HepG2 (cell line): ENCODE results near the gene ZNRF3. TPM values are rescaled to one million over a fixed set of nuclear protein-coding genes. Genes with fewer than 3 reads are reported as not detected.
A peak's percentile ranks its signal among the peaks of the same experiment; 100 is the strongest.

Source experiments
- ATM ChIP-seq: fragments of 450-650 bp; IDR thresholded peaks from 2 replicates; pipeline ENCODE4 v1.7.1; 2017; ENCODE audit warnings: mild to moderate bottlenecking, borderline replicate concordance
- CENPX ChIP-seq: sonication (generic); formaldehyde crosslinking; IDR thresholded peaks from 2 replicates; pipeline ENCODE4 v1.9.0; 2021; ENCODE audit warnings: mild to moderate bottlenecking, missing genetic modification reagents, moderate library complexity
- FIP1L1 ChIP-seq: fragments of 200-400 bp; formaldehyde crosslinking; IDR thresholded peaks from 2 replicates; pipeline ENCODE4 v1.6.1; 2018; ENCODE audit warnings: low read depth, mild to moderate bottlenecking, low read length, moderate library complexity, borderline replicate concordance; ENCODE audit not compliant: insufficient read depth
- GFI1 ChIP-seq: sonication (generic); formaldehyde crosslinking; IDR thresholded peaks from 2 replicates; pipeline ENCODE4 v1.5.0; 2020; ENCODE audit warnings: missing genetic modification reagents, mild to moderate bottlenecking, borderline replicate concordance
- GZF1 ChIP-seq: sonication (generic); formaldehyde crosslinking; IDR thresholded peaks from 2 replicates; pipeline ENCODE4 v1.5.1; 2020; ENCODE audit warnings: mild to moderate bottlenecking, missing genetic modification reagents
- HNRNPK ChIP-seq: fragments of 200-400 bp; formaldehyde crosslinking; IDR thresholded peaks from 2 replicates; pipeline ENCODE4 v1.6.1; 2018; ENCODE audit warnings: low read length, low read depth, moderate library complexity, mild to moderate bottlenecking; ENCODE audit not compliant: poor library complexity, severe bottlenecking
- HOXA3 ChIP-seq: sonication (generic); formaldehyde crosslinking; IDR thresholded peaks from 2 replicates; pipeline ENCODE4 v1.5.0; 2020; ENCODE audit warnings: missing genetic modification reagents
- NFIC ChIP-seq: IDR thresholded peaks from 2 replicates; pipeline ENCODE4 v1.6.1; 2012; ENCODE audit warnings: mild to moderate bottlenecking, low read length, inconsistent platforms
- ZFAT ChIP-seq: sonication (generic); formaldehyde crosslinking; conservative IDR thresholded peaks from 2 replicates; pipeline ENCODE4 v1.8.1; 2023; ENCODE audit warnings: missing genetic modification reagents, inconsistent platforms
- ZNF773 ChIP-seq: sonication (generic); formaldehyde crosslinking; IDR thresholded peaks from 2 replicates; pipeline ENCODE4 v1.4.0; 2020; ENCODE audit warnings: missing genetic modification reagents, borderline replicate concordance
- polyA plus RNA-seq, 8 experiments: library from polyadenylated mRNA; depleted of rRNA in 3 of 8; stranded (reverse) in 7 of 8; unstranded in 1 of 8; fragments of >200 nt; fragmentation: Illumina TruSeq in 4 of 8; extraction: Trizol in 4 of 8; gene quantifications; 2 replicates each; pipeline versions ENCODE4 v1.2.1 to v1.2.3, GENCODE V29; 2011 to 2016; ENCODE audit warnings: low read depth in 4 of 8, missing spikeins in 1 of 8, mixed read lengths in 1 of 8; ENCODE audit not compliant: insufficient read depth in 1 of 8
- total RNA-seq, 5 experiments: library from RNA; depleted of rRNA; stranded (reverse); fragments of >200 nt; fragmentation: Illumina TruSeq; extraction: Trizol; gene quantifications; 2 replicates each; pipeline ENCODE4 v1.2.3, GENCODE V29; 2016; ENCODE audit warnings: low read depth in 1 of 5
- TF ChIP-seq, protein P1 (sequence below): sonication (generic); formaldehyde crosslinking; IDR thresholded peaks from 2 replicates; pipeline ENCODE4 v1.4.0; 2020; ENCODE audit warnings: missing genetic modification reagents, mild to moderate bottlenecking, borderline replicate concordance
- TF ChIP-seq, protein P2 (sequence below): sonication (generic); formaldehyde crosslinking; IDR thresholded peaks from 2 replicates; pipeline ENCODE4 v1.4.0; 2020; ENCODE audit warnings: mild to moderate bottlenecking, low read depth, missing genetic modification reagents
- TF ChIP-seq, protein P3 (sequence below): conservative IDR thresholded peaks from 2 replicates; pipeline ENCODE4 v1.6.1; 2018; ENCODE audit warnings: missing genetic modification reagents
- TF ChIP-seq, protein P4 (sequence below): sonication (generic); formaldehyde crosslinking; IDR thresholded peaks from 2 replicates; pipeline ENCODE4 v1.4.0; 2020; ENCODE audit warnings: mild to moderate bottlenecking, missing genetic modification reagents
- TF ChIP-seq, protein P5 (sequence below): sonication (generic); formaldehyde crosslinking; IDR thresholded peaks from 2 replicates; pipeline ENCODE4 v1.4.0; 2020; ENCODE audit warnings: missing genetic modification reagents, borderline replicate concordance
- TF ChIP-seq, protein P6 (sequence below): sonication (generic); IDR thresholded peaks from 2 replicates; pipeline ENCODE4 v1.6.1; 2016; ENCODE audit warnings: low read depth, borderline replicate concordance
- TF ChIP-seq, protein P7 (sequence below): sonication (generic); formaldehyde crosslinking; IDR thresholded peaks from 2 replicates; pipeline ENCODE4 v1.4.0; 2020; ENCODE audit warnings: missing genetic modification reagents

Gene ZNRF3
- total and polyA plus RNA-seq, 2 of the 13 experiments (the other 11 are each of a cell fraction or from before 2014, with no cell fraction given): 20.3 to 36.7 TPM

DNA sequence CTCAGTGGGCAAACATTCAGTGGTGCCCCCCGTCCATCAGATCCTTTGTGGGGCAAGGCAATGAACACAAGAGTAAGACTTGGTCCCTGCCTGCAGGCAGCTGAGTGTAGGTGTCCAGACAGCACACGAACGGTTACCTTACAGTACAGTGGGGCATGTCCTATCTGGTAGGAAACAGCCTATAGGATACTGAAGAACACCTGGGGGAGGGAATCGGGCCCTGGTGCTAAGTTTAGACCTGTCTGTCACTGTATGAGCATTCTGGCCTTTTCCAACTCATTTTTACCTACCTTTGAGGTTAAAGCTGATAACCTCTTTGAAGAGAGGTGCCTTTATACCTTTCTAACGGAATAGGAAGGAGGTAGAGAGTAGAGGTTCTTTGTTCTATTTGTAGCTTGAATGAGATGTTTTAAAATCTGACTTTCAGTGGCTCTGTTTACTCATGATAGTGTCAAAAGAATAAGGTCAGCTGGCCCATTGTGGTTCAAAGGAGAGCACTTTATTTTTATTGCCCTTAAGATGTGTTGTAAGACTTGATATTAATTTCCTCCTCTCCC is 8.9 kb downstream of the ZNRF3 start (continued):
- no peak for TF ChIP-seq ZFAT (CRISPR knock-in tag)
- TF ChIP-seq CENPX (CRISPR knock-in tag): no peak
- TF ChIP-seq, protein P1, sequence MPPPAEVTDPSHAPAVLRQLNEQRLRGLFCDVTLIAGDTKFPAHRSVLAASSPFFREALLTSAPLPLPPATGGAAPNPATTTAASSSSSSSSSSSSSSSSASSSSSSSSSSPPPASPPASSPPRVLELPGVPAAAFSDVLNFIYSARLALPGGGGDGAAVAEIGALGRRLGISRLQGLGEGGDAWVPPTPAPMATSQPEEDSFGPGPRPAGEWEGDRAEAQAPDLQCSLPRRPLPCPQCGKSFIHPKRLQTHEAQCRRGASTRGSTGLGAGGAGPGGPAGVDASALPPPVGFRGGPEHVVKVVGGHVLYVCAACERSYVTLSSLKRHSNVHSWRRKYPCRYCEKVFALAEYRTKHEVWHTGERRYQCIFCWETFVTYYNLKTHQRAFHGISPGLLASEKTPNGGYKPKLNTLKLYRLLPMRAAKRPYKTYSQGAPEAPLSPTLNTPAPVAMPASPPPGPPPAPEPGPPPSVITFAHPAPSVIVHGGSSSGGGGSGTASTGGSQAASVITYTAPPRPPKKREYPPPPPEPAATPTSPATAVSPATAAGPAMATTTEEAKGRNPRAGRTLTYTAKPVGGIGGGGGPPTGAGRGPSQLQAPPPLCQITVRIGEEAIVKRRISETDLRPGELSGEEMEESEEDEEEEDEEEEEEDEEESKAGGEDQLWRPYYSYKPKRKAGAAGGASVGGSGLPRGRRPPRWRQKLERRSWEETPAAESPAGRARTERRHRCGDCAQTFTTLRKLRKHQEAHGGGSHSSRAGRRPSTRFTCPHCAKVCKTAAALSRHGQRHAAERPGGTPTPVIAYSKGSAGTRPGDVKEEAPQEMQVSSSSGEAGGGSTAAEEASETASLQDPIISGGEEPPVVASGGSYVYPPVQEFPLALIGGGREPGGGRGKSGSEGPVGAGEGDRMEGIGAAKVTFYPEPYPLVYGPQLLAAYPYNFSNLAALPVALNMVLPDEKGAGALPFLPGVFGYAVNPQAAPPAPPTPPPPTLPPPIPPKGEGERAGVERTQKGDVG (CRISPR knock-in tag): no peak
- no peak for TF ChIP-seq ATM
- no peak for TF ChIP-seq FIP1L1
- TF ChIP-seq ZNF773 (CRISPR knock-in tag): no peak
- TF ChIP-seq, protein P2, sequence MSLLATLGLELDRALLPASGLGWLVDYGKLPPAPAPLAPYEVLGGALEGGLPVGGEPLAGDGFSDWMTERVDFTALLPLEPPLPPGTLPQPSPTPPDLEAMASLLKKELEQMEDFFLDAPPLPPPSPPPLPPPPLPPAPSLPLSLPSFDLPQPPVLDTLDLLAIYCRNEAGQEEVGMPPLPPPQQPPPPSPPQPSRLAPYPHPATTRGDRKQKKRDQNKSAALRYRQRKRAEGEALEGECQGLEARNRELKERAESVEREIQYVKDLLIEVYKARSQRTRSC: no peak
- peak; percentile 42; the same call in 1 of the 2 replicates for TF ChIP-seq NFIC
- TF ChIP-seq, protein P3, sequence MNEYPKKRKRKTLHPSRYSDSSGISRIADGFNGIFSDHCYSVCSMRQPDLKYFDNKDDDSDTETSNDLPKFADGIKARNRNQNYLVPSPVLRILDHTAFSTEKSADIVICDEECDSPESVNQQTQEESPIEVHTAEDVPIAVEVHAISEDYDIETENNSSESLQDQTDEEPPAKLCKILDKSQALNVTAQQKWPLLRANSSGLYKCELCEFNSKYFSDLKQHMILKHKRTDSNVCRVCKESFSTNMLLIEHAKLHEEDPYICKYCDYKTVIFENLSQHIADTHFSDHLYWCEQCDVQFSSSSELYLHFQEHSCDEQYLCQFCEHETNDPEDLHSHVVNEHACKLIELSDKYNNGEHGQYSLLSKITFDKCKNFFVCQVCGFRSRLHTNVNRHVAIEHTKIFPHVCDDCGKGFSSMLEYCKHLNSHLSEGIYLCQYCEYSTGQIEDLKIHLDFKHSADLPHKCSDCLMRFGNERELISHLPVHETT (CRISPR knock-in tag): no peak
- no peak; the same call in 1 of the 2 replicates for TF ChIP-seq HOXA3 (CRISPR knock-in tag)
- TF ChIP-seq, protein P4, sequence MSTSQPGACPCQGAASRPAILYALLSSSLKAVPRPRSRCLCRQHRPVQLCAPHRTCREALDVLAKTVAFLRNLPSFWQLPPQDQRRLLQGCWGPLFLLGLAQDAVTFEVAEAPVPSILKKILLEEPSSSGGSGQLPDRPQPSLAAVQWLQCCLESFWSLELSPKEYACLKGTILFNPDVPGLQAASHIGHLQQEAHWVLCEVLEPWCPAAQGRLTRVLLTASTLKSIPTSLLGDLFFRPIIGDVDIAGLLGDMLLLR (CRISPR knock-in tag): no peak
- TF ChIP-seq, protein P5, sequence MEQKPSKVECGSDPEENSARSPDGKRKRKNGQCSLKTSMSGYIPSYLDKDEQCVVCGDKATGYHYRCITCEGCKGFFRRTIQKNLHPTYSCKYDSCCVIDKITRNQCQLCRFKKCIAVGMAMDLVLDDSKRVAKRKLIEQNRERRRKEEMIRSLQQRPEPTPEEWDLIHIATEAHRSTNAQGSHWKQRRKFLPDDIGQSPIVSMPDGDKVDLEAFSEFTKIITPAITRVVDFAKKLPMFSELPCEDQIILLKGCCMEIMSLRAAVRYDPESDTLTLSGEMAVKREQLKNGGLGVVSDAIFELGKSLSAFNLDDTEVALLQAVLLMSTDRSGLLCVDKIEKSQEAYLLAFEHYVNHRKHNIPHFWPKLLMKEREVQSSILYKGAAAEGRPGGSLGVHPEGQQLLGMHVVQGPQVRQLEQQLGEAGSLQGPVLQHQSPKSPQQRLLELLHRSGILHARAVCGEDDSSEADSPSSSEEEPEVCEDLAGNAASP: peak; percentile 66; the same call in 1 of the 2 replicates
- TF ChIP-seq, protein P6, sequence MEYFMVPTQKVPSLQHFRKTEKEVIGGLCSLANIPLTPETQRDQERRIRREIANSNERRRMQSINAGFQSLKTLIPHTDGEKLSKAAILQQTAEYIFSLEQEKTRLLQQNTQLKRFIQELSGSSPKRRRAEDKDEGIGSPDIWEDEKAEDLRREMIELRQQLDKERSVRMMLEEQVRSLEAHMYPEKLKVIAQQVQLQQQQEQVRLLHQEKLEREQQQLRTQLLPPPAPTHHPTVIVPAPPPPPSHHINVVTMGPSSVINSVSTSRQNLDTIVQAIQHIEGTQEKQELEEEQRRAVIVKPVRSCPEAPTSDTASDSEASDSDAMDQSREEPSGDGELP: peak; percentile 58; the same call in 1 of the 2 replicates
- no peak for TF ChIP-seq GZF1 (CRISPR knock-in tag)
- no peak for TF ChIP-seq HNRNPK
- TF ChIP-seq, protein P7, sequence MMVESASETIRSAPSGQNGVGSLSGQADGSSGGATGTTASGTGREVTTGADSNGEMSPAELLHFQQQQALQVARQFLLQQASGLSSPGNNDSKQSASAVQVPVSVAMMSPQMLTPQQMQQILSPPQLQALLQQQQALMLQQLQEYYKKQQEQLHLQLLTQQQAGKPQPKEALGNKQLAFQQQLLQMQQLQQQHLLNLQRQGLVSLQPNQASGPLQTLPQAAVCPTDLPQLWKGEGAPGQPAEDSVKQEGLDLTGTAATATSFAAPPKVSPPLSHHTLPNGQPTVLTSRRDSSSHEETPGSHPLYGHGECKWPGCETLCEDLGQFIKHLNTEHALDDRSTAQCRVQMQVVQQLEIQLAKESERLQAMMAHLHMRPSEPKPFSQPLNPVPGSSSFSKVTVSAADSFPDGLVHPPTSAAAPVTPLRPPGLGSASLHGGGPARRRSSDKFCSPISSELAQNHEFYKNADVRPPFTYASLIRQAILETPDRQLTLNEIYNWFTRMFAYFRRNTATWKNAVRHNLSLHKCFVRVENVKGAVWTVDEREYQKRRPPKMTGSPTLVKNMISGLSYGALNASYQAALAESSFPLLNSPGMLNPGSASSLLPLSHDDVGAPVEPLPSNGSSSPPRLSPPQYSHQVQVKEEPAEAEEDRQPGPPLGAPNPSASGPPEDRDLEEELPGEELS (CRISPR knock-in tag): peak; percentile 20; the same call in 1 of the 2 replicates
- TF ChIP-seq GFI1 (CRISPR knock-in tag): no peak
